ENCODE results near the gene ZNF143. TPM values are rescaled to one million over a fixed set of nuclear protein-coding genes. Genes with fewer than 3 reads are reported as not detected.
"Not testable (repeated sequence)": the region's sequence is repeated elsewhere in the genome, so short reads cannot be mapped to it uniquely, and the experiment has no call there.

The ZNF143 gene
- total RNA-seq, 1 experiment from 2014 or later = 11.4 TPM

GRCh38 chr11:9489080-9489765 lies 28.4 kb downstream of the ZNF143 start:
- peak; percentile 37 for DNase-seq
- Histone ChIP-seq H3K9me3 (no peaks in the 10 kb centered on the region), H3K4me3 (no peak overlapping the region), H3K27me3 (no peaks in the 10 kb centered on the region), H3K36me3 (peaks cover 26% of the 10 kb centered on the region)

GRCh38 chr11:9490376-9490775 lies 29.6 kb downstream of the ZNF143 start:
- no peak for DNase-seq
- peaks cover 34% of the 10 kb centered on the region for H3K36me3 ChIP-seq
- no peak overlapping the region for H3K4me3 ChIP-seq
- H3K27me3 ChIP-seq = no peaks in the 10 kb centered on the region
- H3K9me3 ChIP-seq = no peaks in the 10 kb centered on the region

- no peak for DNase-seq
- Histone ChIP-seq H3K9me3 (no peaks in the 10 kb centered on the region), H3K4me3 (no peak overlapping the region), H3K27me3 (no peaks in the 10 kb centered on the region), H3K36me3 (peaks cover 25% of the 10 kb centered on the region)
These were observed 32.7 kb downstream of the ZNF143 start for GRCh38 chr11:9493492-9493891.

GRCh38 chr11:9494316-9494715 lies 33.5 kb downstream of the ZNF143 start:
- H3K36me3 ChIP-seq = peaks cover 25% of the 10 kb centered on the region
- no peak for DNase-seq
- H3K9me3 ChIP-seq = no peaks in the 10 kb centered on the region
- H3K4me3 ChIP-seq = no peak overlapping the region
- no peaks in the 10 kb centered on the region for H3K27me3 ChIP-seq

GRCh38 chr11:9495803-9496514 lies 35.1 kb downstream of the ZNF143 start:
- no peak for DNase-seq
- peaks cover 25% of the 10 kb centered on the region for H3K36me3 ChIP-seq
- no peaks in the 10 kb centered on the region for H3K27me3 ChIP-seq

GRCh38 chr11:9498457-9499078 lies 37.8 kb downstream of the ZNF143 start:
- no peaks in the 10 kb centered on the region for H3K9me3 ChIP-seq
- H3K36me3 ChIP-seq = peaks cover 27% of the 10 kb centered on the region
- DNase-seq = no peak
- H3K27me3 ChIP-seq = no peaks in the 10 kb centered on the region
- no peak overlapping the region for H3K4me3 ChIP-seq

More at GRCh38 chr11:9495803-9496514, 35.1 kb downstream of the ZNF143 start:
- Histone ChIP-seq H3K4me3 (no peak overlapping the region), H3K9me3 (no peaks in the 10 kb centered on the region)

GRCh38 chr11:9506489-9507276 lies 45.9 kb downstream of the ZNF143 start:
- DNase-seq = peak; percentile 54
- H3K9me3 ChIP-seq = no peaks in the 10 kb centered on the region
- H3K27me3 ChIP-seq = no peaks in the 10 kb centered on the region
- no peak overlapping the region for H3K4me3 ChIP-seq
- peaks cover 9% of the 10 kb centered on the region; the same call in 1 of the 2 replicates for H3K36me3 ChIP-seq

- no peak for DNase-seq
- Histone ChIP-seq H3K36me3 (peaks cover 11% of the 10 kb centered on the region), H3K27me3 (no peaks in the 10 kb centered on the region), H3K4me3 (no peak overlapping the region), H3K9me3 (no peaks in the 10 kb centered on the region)
These were observed 46.4 kb downstream of the ZNF143 start for GRCh38 chr11:9507277-9507580.

GRCh38 chr11:9509041-9509440 lies 48.2 kb downstream of the ZNF143 start:
- H3K27me3 ChIP-seq = no peaks in the 10 kb centered on the region
- no peak for DNase-seq
- no peak overlapping the region for H3K4me3 ChIP-seq
- H3K9me3 ChIP-seq = no peaks in the 10 kb centered on the region
- H3K36me3 ChIP-seq = peaks cover 26% of the 10 kb centered on the region

GRCh38 chr11:9512370-9513019 lies 51.7 kb downstream of the ZNF143 start:
- H3K9me3 ChIP-seq = no peaks in the 10 kb centered on the region
- H3K27me3 ChIP-seq = no peaks in the 10 kb centered on the region
- H3K36me3 ChIP-seq = peaks cover 35% of the 10 kb centered on the region
- no peak overlapping the region for H3K4me3 ChIP-seq
- DNase-seq = no peak

GRCh38 chr11:9514576-9514975 lies 53.8 kb downstream of the ZNF143 start:
- not testable (repeated sequence) for DNase-seq, H3K9me3 ChIP-seq, H3K27me3 ChIP-seq, H3K4me3 ChIP-seq
- H3K36me3 ChIP-seq = peaks cover 35% of the 10 kb centered on the region

- Histone ChIP-seq H3K9me3 (no peaks in the 10 kb centered on the region), H3K4me3 (no peak overlapping the region), H3K36me3 (peaks cover 35% of the 10 kb centered on the region), H3K27me3 (no peaks in the 10 kb centered on the region)
- DNase-seq = no peak
These were observed 55.3 kb downstream of the ZNF143 start for GRCh38 chr11:9516113-9516512.

GRCh38 chr11:9518835-9519410 lies 58.1 kb downstream of the ZNF143 start:
- no peak for DNase-seq
- peaks cover 21% of the 10 kb centered on the region for H3K36me3 ChIP-seq
- no peak overlapping the region for H3K4me3 ChIP-seq
- no peaks in the 10 kb centered on the region for H3K27me3 ChIP-seq
- H3K9me3 ChIP-seq = no peaks in the 10 kb centered on the region

GRCh38 chr11:9524001-9524400 lies 63.2 kb downstream of the ZNF143 start:
- Histone ChIP-seq H3K4me3 (no peak overlapping the region), H3K9me3 (no peaks in the 10 kb centered on the region), H3K36me3 (peaks cover 8% of the 10 kb centered on the region), H3K27me3 (no peaks in the 10 kb centered on the region)
- no peak for DNase-seq

- Histone ChIP-seq H3K9me3 (no peaks in the 10 kb centered on the region), H3K4me3 (no peak overlapping the region), H3K36me3 (peaks cover 8% of the 10 kb centered on the region), H3K27me3 (no peaks in the 10 kb centered on the region)
- DNase-seq = no peak
These were observed 64.3 kb downstream of the ZNF143 start for GRCh38 chr11:9525116-9525515.

- H3K27me3 ChIP-seq = no peaks in the 10 kb centered on the region
- H3K36me3 ChIP-seq = peaks cover 6% of the 10 kb centered on the region
- no peak overlapping the region for H3K4me3 ChIP-seq
- no peaks in the 10 kb centered on the region for H3K9me3 ChIP-seq
- peak; percentile 65 for DNase-seq
These were observed 66.8 kb downstream of the ZNF143 start for GRCh38 chr11:9527481-9528135.
